ENCODE data around the gene MBP.

The MBP gene

GRCh38 chr18:77132369-77133050 is at the start of gene MBP:
Gene MBP (minus strand): TSS chr18:77132783. CDS start chr18:77105261, 27,522 bp downstream.
- peak; percentile 35 to 66 for DNase-seq

GRCh38 chr18:77181950-77182707 is 49.5 kb upstream of the MBP start:
- DNase-seq = no peak

- no peak for DNase-seq
These were observed 46.0 kb upstream of the MBP start for GRCh38 chr18:77178559-77178958.

- DNase-seq = no peak
These were observed 44.4 kb upstream of the MBP start for GRCh38 chr18:77177009-77177408.

GRCh38 chr18:77173275-77174030 is 40.9 kb upstream of the MBP start:
- DNase-seq = no peak

- DNase-seq = no peak
These were observed 38.4 kb upstream of the MBP start for GRCh38 chr18:77170890-77171410.

GRCh38 chr18:77168811-77169311 is 36.3 kb upstream of the MBP start:
- DNase-seq = no peak

- DNase-seq = no peak
These were observed 34.7 kb upstream of the MBP start for GRCh38 chr18:77167251-77167650.

- no peak for DNase-seq
These were observed 33.9 kb upstream of the MBP start for GRCh38 chr18:77166523-77166922.

- DNase-seq = no peak
These were observed 33.1 kb upstream of the MBP start for GRCh38 chr18:77165503-77166188.

GRCh38 chr18:77164763-77165485 is 32.3 kb upstream of the MBP start:
- DNase-seq = no peak

- no peak for DNase-seq
These were observed 31.4 kb upstream of the MBP start for GRCh38 chr18:77164026-77164425.

- DNase-seq = no peak
These were observed 30.0 kb upstream of the MBP start for GRCh38 chr18:77162580-77162979.

GRCh38 chr18:77161961-77162360 is 29.4 kb upstream of the MBP start:
- no peak for DNase-seq

- DNase-seq = no peak
These were observed 28.8 kb upstream of the MBP start for GRCh38 chr18:77161383-77161782.

- DNase-seq = no peak
These were observed 27.9 kb upstream of the MBP start for GRCh38 chr18:77160515-77160914.

GRCh38 chr18:77157312-77157711 is 24.7 kb upstream of the MBP start:
- no peak for DNase-seq

GRCh38 chr18:77155031-77155430 is 22.4 kb upstream of the MBP start:
- no peak for DNase-seq

- DNase-seq = no peak
These were observed 20.8 kb upstream of the MBP start for GRCh38 chr18:77153404-77153803.

- no peak for DNase-seq
These were observed 19.4 kb upstream of the MBP start for GRCh38 chr18:77151772-77152520.
